GM21619 (cell line): ENCODE results near the gene PRDM16.
"Not testable (repeated sequence)": the region's sequence is repeated elsewhere in the genome, so short reads cannot be mapped to it uniquely, and the experiment has no call there.

Source experiments
- ATAC-seq: cut with Tn5 transposase; IDR thresholded peaks from one replicate; pipeline ENCODE4 v1.9.1; 2021; ENCODE audit not compliant: unreplicated experiment

PRDM16 gene

DNA sequence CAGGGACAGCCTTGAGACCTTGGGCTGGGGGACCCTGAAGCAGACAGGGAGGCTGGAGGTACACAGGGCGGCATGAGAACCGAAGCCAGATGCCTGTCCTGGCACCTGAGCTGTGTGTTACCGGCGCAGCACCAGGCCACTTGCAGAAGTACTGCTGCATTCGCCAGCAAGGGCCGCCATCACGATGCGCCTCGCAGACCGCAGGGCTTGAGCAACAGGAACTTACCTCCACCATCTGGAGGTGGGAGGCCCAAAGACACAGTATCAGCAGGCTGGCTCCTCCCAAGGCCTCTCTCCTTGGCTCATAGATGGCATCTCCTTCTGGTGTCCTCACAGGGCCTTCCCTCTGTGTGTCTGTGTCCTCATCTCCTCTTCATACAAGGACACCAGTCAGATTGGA lies 90.1 kb downstream of the PRDM16 start:
- no peak for ATAC-seq

DNA sequence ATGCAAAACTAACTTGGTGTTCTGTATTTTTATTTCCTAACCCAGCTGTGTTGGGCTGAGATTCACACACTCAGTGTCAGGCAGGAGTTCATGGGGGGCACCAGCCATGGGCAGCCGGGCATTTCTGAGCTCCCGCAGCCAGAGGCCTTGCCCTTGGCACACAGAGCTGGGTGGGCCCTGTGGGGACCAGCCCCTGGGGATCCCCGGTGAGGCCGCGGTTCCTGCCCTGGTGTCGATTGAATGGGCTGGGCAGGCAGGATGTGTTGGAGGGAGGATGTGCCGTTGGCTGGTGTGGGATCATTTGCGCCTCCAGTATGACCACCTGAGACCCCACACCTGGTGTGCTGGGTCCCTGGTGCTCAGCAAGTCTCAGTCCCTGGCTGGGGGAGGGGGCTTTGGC lies 91.0 kb downstream of the PRDM16 start:
- ATAC-seq: no peak

DNA sequence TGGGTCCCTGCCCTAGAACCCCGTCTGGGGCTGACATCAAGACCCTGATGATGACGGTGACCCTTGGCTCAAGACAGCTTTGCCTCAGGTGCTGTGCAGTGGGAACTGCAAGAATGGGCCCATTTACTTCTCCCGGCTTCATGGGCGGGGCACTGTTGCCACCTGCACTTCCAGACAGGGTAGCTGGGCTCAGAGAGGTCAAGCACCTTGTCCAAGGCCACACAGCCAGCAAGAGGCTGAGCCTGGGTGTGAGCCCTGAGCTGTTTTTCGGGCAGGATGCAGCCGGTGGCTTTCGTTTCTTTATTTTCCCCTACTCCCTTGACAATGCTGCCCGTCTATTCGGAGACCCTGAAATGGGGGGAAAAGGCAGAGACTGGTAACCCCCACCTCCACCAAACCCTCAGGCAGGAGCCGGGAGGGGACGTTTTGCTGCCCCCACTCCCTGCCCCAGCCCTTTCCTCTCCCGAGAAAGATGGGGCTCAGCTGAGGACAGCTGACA lies 91.7 kb downstream of the PRDM16 start:
- ATAC-seq: no peak

DNA sequence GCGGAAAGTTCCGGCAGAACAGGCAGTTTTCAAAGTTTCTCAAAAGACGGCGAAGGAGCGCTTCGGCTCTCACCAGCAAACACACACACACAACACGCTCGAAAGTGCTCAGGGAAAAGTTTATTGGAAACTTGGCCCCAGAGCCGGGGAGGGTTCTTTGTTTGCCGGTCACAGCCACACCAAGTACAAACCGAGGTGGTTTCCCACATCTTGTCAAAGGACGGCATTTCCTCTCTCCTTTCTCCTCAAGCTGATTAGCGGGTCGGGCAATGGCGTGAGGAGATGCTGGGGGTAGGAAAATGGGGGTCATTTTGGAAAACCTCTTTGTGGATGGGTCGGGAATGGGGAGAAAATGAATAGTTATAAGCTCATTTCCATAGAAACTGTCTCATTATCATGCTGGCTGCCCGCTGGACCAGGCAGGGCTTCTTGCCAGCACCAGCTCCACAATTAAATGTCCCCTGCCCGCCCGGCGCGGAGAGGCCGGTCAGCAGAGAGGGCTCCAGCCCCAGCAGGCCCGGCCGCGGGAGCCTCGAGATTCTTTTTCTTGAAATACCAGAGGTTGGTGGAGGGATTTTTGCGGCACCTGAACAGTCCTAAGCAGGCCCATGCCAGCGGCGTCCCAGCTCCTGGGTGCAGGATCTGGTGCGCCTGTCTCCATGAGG lies 92.3 kb downstream of the PRDM16 start:
- no peak for ATAC-seq

DNA sequence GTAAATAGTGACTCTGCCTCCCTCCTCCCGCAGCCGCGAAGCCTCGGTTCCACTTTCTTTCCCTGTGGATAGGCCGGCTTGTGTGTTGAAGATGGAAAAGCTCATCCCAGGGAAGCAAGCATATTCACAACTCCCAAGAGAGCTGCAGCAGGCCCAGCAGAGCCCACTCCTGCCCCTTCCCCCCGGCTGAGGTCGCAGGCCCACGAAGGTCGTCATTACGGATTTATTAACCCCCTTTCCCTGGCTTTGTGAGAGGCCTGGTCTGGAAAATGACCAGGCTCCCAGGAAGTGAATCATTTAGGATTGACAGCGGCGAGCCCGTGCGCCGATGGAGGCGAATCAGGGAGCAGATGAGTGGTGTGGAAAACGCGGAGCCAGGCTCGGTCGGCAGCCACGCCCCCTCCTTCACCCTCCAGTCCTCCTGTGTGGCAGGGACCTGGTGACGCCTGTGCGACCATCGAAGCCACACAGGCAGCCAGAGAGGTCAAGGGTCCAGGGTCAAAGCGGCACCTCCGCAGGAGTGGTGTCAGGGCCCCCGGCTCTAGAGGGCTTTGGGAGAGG lies 93.4 kb downstream of the PRDM16 start:
- no peak for ATAC-seq

DNA sequence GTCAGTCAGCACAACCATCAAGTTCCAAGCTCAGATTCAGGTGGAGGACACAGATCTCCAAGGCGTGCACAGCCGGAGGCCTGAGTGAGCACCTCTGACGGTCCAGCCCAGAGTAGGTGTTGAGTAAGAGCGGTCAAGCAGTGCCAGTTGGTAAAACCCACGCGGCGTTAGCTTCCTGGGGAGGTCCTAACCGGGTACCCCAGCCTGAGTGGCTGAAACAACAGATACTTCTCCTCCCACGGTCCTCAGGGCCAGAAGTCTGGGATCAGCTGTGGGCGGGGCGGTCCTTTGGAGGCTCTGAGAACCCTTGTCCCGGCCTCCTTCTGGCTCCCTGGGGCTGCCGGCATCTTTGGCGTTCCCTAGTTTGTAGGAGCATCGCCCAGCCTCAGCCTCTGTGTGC lies 94.4 kb downstream of the PRDM16 start:
- no peak for ATAC-seq

DNA sequence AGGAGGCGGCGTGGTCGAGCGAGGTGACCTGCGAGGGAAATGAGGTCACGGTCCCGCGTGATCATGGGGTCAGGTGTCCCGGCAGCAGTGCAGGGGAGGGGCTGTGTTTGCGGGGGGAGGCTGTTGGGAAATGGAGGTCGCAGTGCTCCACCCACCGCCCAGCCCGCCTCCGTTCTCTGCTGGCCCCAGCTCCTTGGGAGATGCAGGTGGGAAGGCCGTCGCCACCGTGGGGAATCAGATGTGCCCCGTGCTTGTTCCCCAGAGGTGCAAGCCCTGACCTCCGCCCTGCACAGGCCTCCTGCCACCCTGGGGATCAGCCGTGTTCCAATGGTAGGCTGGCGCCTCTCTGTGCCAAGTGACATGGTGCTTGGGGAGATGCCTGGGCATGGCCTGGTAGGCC lies 95.7 kb downstream of the PRDM16 start:
- ATAC-seq: no peak

DNA sequence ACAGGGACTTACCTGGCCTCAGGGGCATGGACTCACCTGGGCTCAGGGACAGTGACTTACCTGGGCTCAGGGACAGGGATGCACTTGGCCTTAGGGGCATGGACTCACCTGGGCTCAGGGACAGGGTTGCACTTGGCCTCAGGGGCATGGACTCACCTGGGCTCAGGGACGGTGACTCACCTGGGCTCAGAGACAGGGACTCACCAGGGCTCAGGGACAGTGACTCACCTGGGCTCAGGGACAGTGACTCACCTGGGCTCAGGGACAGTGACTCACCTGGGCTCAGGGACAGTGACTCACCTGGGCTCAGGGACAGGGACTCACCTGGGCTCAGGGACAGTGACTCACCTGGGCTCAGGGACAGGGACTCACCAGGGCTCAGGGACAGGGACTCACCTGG lies 96.2 kb downstream of the PRDM16 start:
- ATAC-seq: not testable (repeated sequence)

DNA sequence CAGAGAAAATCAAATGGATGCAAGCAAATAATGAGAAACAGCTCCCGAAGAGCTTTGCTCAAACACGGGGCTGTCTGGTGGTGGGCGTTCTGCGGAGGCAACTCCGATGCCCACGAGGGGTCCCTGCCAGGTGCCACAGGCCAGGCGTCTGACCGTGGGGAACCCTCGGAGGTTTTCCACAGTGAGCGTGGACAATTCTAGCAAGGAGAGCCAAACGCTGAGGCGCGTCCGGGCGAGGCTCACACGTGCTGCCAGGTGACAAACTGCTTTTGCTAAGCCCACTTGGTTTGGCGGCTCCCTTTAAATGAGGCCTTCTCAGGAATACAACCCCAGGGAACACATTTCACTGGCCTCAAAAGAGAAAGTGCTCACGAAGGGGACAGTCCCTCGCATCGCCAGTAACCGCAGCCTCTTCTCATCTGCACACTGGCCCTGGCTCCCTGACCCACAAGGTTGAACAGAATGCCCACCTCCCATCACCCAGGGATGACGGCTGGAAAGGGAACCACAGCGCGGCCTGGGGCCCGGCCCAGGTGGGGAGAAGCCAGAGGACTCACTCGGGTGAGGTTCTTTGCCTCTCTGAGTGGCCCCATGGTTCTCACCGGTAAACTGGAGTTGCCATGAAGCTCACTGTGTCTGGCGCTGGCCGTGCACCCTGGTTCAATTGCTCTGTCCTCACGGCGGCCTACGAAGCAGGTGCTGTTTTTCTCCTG lies 97.4 kb downstream of the PRDM16 start:
- ATAC-seq: no peak

DNA sequence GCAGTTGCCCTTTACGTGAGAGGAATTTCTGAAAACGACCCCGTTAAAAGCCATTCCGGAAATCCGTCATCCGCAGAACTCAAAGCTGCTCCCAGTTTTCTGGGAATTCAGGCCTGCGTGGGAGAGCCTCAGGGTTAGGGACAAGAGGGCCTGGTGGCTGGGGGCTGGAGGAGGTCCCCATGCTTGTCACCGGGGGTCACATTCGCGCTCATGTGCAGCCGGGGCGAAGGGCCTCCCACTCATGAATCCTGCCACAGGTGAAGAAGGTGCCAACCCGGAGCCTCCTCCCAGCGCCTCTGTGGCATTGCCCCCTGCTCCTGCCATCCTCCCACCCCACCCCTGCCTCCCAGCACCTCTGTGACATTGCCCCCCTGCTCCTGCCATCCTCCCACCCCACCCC lies 98.3 kb downstream of the PRDM16 start:
- no peak for ATAC-seq

DNA sequence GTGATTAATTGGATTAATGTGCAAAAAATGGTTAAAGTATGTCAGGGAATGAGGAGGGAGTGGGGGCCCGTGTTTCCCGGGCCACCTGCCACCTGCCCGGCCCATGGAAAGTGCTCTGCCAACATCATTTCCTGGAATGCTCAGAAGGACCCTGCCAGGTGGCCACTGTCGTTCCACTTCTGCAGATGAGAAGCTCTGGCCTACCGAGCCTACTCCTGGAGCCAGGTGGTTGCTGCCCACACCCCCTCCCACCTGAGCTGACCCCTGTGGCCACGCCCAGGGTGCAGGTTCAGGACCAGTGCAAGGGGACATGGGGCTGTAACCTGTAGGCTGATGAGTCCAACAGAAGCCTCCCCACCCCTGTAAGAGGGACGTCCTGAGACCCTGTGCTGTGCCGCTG lies 99.7 kb downstream of the PRDM16 start:
- no peak for ATAC-seq

DNA sequence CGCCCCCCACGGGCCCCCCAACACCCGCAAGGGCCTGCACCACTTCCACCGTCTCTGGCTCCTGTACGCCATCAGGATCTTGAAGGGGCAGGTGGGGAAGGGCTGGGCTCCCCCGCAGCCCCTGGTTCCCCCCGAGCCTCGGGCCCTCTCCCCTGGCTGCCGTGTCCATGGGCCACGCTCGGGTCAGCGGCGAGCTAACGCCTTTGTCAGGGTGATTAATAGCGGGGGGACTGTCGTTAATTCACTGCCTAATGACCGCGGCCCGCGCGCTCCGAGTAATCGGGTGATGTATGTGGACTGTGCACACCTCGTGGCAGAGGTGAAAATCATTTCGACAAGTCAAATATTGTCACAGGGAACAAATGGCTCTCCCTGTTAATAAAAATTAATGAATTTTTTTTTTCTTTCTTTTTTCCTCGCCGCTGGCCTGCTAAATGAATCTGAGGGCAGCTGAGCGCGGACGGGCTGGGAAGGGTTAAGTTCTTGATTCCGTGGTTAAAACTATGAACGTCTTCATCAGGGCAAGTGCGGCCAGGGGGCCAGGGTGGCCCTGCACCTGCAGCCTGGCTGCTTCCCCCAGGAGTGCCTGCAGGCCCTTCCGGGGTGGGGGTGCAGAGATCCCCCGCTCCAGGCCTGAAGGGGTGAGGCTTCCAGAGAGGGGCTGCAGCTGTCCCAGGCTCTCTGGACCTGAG lies 100.8 kb downstream of the PRDM16 start:
- no peak for ATAC-seq

DNA sequence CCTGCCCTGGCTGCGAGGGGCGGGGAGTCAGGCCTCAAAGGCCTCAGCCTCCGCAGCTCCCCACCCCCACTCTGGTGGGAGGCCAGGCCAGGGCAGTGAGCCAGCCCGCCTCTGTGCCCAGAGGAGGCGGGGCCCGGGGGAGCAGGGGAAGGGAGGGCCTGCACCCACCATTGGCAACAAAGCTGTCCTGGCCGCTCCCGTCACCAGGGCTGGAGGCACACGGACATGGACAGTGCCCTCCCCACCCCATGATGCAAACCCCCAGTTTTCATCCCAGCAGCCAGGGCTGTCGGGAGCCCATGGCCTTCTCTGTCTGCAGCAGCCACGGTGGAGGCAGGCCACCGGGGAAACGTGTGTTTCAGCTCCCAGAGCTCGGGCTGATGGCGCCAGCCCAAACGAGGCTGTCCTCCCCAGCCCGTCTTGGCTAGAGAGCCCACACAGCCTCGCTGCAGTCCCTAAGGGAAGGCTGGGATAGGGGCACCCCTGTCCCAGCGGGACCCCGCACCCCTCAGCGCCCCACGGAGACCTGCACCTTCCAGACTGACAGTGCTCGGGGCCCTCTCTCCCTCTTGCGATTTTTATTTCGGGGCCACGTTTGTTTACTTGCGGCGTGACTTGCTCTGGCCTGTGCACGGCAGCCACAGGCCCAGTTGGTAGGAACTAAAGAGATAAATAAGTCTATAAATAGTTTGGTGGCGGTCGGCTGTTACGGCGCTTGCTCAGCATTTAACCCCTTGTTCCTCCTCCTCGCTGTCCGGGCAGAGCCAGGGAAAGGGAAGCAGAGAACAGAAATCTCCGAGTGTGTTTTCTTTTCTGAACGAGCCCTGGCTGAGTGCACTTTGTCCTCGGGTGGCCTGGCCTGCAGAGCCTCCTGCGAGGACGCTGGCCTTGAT lies 101.8 kb downstream of the PRDM16 start:
- no peak for ATAC-seq

DNA sequence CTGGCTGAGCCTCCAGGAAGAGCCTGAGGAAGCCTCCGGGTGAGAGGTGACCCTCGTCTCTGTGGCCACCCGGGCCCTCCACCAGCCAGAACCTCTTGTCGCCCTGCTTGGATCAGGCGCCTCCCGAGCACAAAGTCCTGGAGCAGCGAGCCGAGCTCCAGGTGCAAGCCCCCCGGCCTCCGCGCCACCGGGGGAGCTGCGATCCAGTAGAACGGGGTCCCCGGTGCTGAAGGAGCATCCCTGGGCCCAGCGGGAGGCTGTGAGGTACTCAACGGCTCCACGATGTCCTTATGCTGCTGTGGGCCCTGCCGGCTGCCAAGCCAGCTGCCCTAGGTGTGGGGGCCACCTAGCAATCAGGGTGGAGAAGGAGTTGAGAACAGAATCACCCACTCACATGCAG lies 102.8 kb downstream of the PRDM16 start:
- no peak for ATAC-seq

DNA sequence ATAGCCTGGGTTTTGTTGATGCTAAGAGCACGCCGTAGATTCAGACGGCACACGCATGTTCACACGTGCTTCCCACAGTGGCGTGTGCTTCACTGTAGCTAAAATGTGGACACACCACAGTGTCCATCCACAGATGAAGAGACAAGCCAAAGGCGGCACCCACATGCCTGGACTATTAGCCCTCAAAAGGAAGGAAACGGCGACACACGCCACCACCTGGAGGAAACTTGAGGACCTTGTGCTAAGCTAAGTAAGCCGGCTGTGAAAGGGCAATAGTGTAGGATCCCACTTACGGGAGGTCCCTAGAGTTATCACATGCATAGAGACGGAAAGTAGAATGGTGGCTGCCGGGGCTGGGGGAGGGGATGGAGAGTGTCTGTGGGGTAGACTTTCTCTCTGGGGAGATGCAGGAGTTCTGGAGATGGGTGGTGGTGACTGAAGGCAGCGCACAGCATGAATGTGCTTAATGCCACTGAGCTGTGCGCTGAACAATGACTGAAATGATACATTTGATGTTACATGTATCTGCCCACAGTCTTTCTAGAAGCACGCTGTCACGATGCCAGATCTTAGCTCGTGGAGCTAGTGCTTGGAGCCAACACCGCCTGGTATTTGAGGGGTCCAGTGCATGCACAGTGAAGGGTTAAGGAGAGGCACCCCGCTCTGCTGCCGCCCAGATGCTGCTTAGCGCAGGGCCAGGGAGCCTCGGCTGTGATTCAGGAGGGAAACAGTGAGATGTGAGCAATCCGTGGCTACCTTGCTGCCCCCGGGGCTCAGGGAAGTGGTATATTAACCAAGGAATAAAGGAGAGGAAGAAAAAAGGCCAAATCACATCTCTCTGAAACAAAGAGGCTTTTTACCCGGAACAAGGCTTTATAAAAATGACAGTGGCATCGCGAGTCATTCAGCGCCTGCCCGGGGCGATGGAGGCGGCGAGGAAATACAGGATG lies 103.7 kb downstream of the PRDM16 start:
- ATAC-seq: no peak

DNA sequence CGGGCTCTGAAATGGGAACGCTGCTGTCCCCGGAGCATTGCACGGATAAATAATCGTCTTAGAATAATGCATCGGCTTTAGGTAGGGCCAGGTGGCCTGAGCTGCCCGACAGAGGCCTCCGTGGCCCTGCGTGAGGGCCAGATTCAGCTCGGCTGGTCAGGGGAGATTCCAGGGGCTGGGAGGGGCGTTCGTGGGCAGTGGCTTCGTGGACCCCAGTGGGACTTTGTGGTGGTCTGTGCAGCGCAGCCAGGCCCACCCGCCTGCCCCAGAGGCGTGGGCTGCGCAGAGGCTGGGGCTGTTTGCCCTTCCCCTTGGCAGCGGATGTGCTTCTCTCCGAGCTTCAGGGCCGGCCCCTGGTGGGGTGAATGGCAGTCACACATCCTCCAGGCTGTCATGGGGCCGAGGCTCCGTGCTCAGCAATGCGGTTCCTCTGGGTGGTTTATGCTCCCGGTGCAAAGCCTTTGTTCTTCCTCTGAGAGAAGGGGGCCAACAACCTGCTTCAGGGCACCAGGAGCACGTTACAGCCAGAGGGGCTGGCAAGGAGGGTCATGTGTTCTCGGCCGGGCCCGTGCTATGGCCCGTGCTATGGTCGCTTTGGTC lies 104.5 kb downstream of the PRDM16 start:
- no peak for ATAC-seq

DNA sequence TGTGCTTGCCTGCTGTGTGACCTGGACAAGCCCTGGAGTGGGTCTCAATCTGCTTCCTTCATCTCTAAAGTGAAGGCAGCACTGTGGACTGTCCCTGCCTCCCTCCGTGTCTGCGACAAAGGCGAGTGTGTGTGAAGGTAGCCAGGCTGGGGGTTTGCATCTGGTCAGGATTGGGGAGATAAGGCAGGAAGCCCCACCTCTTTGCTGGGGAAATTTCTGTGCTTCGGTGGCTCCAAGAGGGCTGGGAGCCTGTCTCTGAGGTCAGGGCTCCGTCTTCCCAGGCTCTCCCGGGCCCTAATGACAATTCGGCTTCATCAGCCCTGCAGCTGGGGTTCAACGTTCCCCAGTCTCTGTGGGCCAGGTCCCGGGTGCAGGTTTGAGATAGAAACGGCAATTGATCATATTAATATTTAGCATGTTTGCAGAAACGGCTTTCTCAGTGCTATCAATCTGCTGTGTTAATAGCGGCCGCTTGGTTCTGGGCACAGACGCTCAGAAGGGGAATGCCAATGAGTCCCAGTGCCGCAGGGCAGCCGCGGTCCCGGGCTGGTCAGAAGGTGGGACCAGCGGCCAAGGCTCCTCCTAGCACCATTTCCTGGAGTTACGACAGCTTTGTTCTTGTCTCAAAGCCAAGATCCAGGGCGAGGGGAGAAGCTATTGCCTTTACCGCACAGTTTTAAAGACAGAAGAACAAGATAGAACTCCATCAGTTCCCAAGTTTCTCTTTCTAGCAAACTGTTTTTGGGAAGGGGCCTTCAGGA lies 105.7 kb downstream of the PRDM16 start:
- ATAC-seq: no peak

DNA sequence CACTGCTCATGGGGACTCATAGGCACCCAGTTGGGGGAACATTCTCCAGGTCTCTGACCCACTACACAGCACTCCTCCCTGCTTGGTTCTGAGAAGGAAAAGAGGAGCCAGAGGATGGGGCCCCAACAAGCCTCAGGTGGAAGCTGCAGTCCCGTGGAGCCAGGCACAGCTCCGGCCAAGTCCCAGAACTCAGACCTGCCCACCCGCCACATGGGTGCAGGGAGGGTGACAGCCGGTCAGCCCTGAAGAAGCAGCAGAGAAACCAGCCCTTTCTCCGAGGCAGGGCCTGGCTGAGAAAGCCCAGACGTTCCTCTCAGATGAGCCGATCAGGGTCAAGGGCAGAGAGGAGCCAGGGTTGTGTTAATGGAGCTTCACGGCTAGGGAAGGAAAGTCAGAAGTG lies 106.5 kb downstream of the PRDM16 start:
- ATAC-seq: no peak

DNA sequence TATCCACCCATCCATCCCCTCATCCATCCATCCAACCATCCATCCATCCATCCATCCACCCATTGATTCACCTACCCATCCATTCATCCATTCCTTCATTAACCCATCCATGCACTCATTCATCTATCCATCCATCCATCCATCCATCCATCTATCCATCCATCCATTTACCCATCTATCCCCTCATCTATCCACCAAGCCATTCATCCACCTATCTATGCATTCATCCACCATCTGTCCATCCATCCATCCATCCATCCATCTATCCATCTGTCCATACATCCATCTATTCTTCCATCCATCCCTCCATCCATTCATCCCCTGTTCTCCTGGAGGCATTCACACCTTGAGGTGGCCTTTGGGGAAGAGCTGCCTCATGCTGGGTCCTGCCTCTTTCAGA lies 107.0 kb downstream of the PRDM16 start:
- no peak for ATAC-seq
